ENCODE data around the gene SNTB2. TPM values are rescaled to one million over a fixed set of nuclear protein-coding genes. Genes with fewer than 3 reads are reported as not detected.
A peak's percentile ranks its signal among the peaks of the same experiment; 100 is the strongest.
"Not testable (repeated sequence)": the region's sequence is repeated elsewhere in the genome, so short reads cannot be mapped to it uniquely, and the experiment has no call there.

SNTB2 gene
- total RNA-seq (10 to 100 TPM; 15.5 to 17.9 TPM), total RNA-seq (33.5 to 36.3 reads per million in 2 donors)

- ATAC-seq (peak; percentile 83), DNase-seq (peak; percentile 66 to 82 (median 78))
- Mint-ChIP-seq H3K36me3 (ENCODE audit: low read depth) (peaks cover 4% of the 10 kb centered on the region), H3K27ac (peak within 1 kb of the TSS; percentile 94), H3K27me3 (no peaks in the 10 kb centered on the region), H3K4me1 (peaks cover 33% of the 10 kb centered on the region), H3K4me3 (peak within 1 kb of the TSS; percentile 99)
- H3K9me3 ChIP-seq (ENCODE audit: control insufficient read depth, low read length, poor library complexity, severe bottlenecking): no peaks in the 10 kb centered on the region
Measured at GRCh38 chr16:69186642-69187445, at the start of gene SNTB2. SNTB2 (plus strand) TSS chr16:69187164; CDS start chr16:69187167, 3 bp downstream.

GRCh38 chr16:69138608-69139007 lies 48.4 kb upstream of the SNTB2 start:
- Mint-ChIP-seq H3K27ac (no peak overlapping the region), H3K36me3 (ENCODE audit: low read depth) (peaks cover 11% of the 10 kb centered on the region), H3K4me3 (no peak overlapping the region), H3K4me1 (peaks cover 21% of the 10 kb centered on the region), H3K27me3 (no peaks in the 10 kb centered on the region)
- H3K9me3 ChIP-seq (ENCODE audit: control insufficient read depth, low read length, poor library complexity, severe bottlenecking): no peaks in the 10 kb centered on the region
- DNase-seq: no peak
- no peak for ATAC-seq

- H3K36me3 Mint-ChIP-seq (ENCODE audit: low read depth): peaks cover 11% of the 10 kb centered on the region
- not testable (repeated sequence) for DNase-seq; H3K27me3 Mint-ChIP-seq; ATAC-seq; H3K9me3 ChIP-seq (ENCODE audit: control insufficient read depth, low read length, poor library complexity, severe bottlenecking); H3K4me3 Mint-ChIP-seq; H3K27ac Mint-ChIP-seq
- H3K4me1 Mint-ChIP-seq: peaks cover 14% of the 10 kb centered on the region
Measured at GRCh38 chr16:69139464-69139863, 47.5 kb upstream of the SNTB2 start.

GRCh38 chr16:69141014-69141413 lies 46.0 kb upstream of the SNTB2 start:
- Mint-ChIP-seq H3K27me3 (no peaks in the 10 kb centered on the region), H3K4me1 (peaks cover 11% of the 10 kb centered on the region), H3K4me3 (no peak overlapping the region), H3K27ac (no peak overlapping the region), H3K36me3 (ENCODE audit: low read depth) (peaks cover 11% of the 10 kb centered on the region)
- DNase-seq: no peak
- H3K9me3 ChIP-seq (ENCODE audit: control insufficient read depth, low read length, poor library complexity, severe bottlenecking): no peaks in the 10 kb centered on the region
- ATAC-seq: no peak

GRCh38 chr16:69141936-69142335 lies 45.0 kb upstream of the SNTB2 start:
- no peak for ATAC-seq
- Mint-ChIP-seq H3K36me3 (ENCODE audit: low read depth) (peaks cover 14% of the 10 kb centered on the region), H3K27ac (no peak overlapping the region), H3K4me1 (peaks cover 9% of the 10 kb centered on the region), H3K4me3 (no peak overlapping the region), H3K27me3 (no peaks in the 10 kb centered on the region)
- H3K9me3 ChIP-seq (ENCODE audit: control insufficient read depth, low read length, poor library complexity, severe bottlenecking): no peaks in the 10 kb centered on the region
- no peak for DNase-seq

- H3K27me3 Mint-ChIP-seq: no peaks in the 10 kb centered on the region
- DNase-seq: no peak
- H3K9me3 ChIP-seq (ENCODE audit: control insufficient read depth, low read length, poor library complexity, severe bottlenecking): no peaks in the 10 kb centered on the region
- H3K36me3 Mint-ChIP-seq (ENCODE audit: low read depth): peaks cover 14% of the 10 kb centered on the region
- peak overlapping the region; percentile 39 for H3K27ac Mint-ChIP-seq
- ATAC-seq: no peak
- no peak overlapping the region for H3K4me3 Mint-ChIP-seq
- peaks cover 9% of the 10 kb centered on the region for H3K4me1 Mint-ChIP-seq
Measured at GRCh38 chr16:69143116-69143515, 43.8 kb upstream of the SNTB2 start.

GRCh38 chr16:69145658-69146057 lies 41.3 kb upstream of the SNTB2 start:
- Mint-ChIP-seq H3K27ac (no peak overlapping the region), H3K36me3 (ENCODE audit: low read depth) (peaks cover 14% of the 10 kb centered on the region), H3K4me1 (peaks cover 9% of the 10 kb centered on the region), H3K27me3 (no peaks in the 10 kb centered on the region), H3K4me3 (no peak overlapping the region)
- no peaks in the 10 kb centered on the region for H3K9me3 ChIP-seq (ENCODE audit: control insufficient read depth, low read length, poor library complexity, severe bottlenecking)
- no peak for ATAC-seq
- no peak for DNase-seq

- H3K4me1 Mint-ChIP-seq; H3K27me3 Mint-ChIP-seq; H3K36me3 Mint-ChIP-seq (ENCODE audit: low read depth); H3K27ac Mint-ChIP-seq; ATAC-seq; DNase-seq; H3K9me3 ChIP-seq (ENCODE audit: control insufficient read depth, low read length, poor library complexity, severe bottlenecking); H3K4me3 Mint-ChIP-seq: not testable (repeated sequence)
Measured at GRCh38 chr16:69149621-69150020, 37.3 kb upstream of the SNTB2 start.

- Mint-ChIP-seq H3K27me3 (no peaks in the 10 kb centered on the region), H3K4me1 (peaks cover 4% of the 10 kb centered on the region), H3K4me3 (no peak overlapping the region), H3K36me3 (ENCODE audit: low read depth) (peaks cover 4% of the 10 kb centered on the region), H3K27ac (no peak overlapping the region)
- H3K9me3 ChIP-seq (ENCODE audit: control insufficient read depth, low read length, poor library complexity, severe bottlenecking): no peaks in the 10 kb centered on the region
- DNase-seq (peak in 1 of 3 donors; percentile 33), ATAC-seq (peak; percentile 83)
Measured at GRCh38 chr16:69150146-69150865, 36.7 kb upstream of the SNTB2 start.

GRCh38 chr16:69157196-69157595 lies 29.8 kb upstream of the SNTB2 start:
- ATAC-seq (no peak), DNase-seq (no peak)
- Mint-ChIP-seq H3K27ac (no peak overlapping the region), H3K4me3 (no peak overlapping the region), H3K36me3 (ENCODE audit: low read depth) (peaks cover 5% of the 10 kb centered on the region), H3K27me3 (no peaks in the 10 kb centered on the region), H3K4me1 (peaks cover 2% of the 10 kb centered on the region)
- no peaks in the 10 kb centered on the region for H3K9me3 ChIP-seq (ENCODE audit: control insufficient read depth, low read length, poor library complexity, severe bottlenecking)

- H3K4me1 Mint-ChIP-seq: no peaks in the 10 kb centered on the region
- H3K4me3 Mint-ChIP-seq: no peak overlapping the region
- H3K36me3 Mint-ChIP-seq (ENCODE audit: low read depth): peaks cover 7% of the 10 kb centered on the region
- no peak overlapping the region for H3K27ac Mint-ChIP-seq
- H3K27me3 Mint-ChIP-seq: no peaks in the 10 kb centered on the region
- DNase-seq: no peak
- no peaks in the 10 kb centered on the region for H3K9me3 ChIP-seq (ENCODE audit: control insufficient read depth, low read length, poor library complexity, severe bottlenecking)
- ATAC-seq: no peak
Measured at GRCh38 chr16:69160192-69160591, 26.8 kb upstream of the SNTB2 start.

- H3K4me3 Mint-ChIP-seq: no peak overlapping the region
- peak overlapping the region; percentile 71 for H3K27ac Mint-ChIP-seq
- H3K4me1 Mint-ChIP-seq: peaks cover 19% of the 10 kb centered on the region
- H3K36me3 Mint-ChIP-seq (ENCODE audit: low read depth): peaks cover 6% of the 10 kb centered on the region
- DNase-seq (no peak), ATAC-seq (no peak)
- no peaks in the 10 kb centered on the region for H3K9me3 ChIP-seq (ENCODE audit: control insufficient read depth, low read length, poor library complexity, severe bottlenecking)
- no peaks in the 10 kb centered on the region for H3K27me3 Mint-ChIP-seq
Measured at GRCh38 chr16:69165584-69165983, 21.4 kb upstream of the SNTB2 start.

GRCh38 chr16:69166221-69166833 lies 20.6 kb upstream of the SNTB2 start:
- Mint-ChIP-seq H3K36me3 (ENCODE audit: low read depth) (peaks cover 6% of the 10 kb centered on the region), H3K27me3 (no peaks in the 10 kb centered on the region), H3K4me3 (peak overlapping the region; percentile 63), H3K27ac (peak overlapping the region; percentile 71), H3K4me1 (peaks cover 19% of the 10 kb centered on the region)
- H3K9me3 ChIP-seq (ENCODE audit: control insufficient read depth, low read length, poor library complexity, severe bottlenecking): no peaks in the 10 kb centered on the region
- peak; percentile 64 for ATAC-seq
- DNase-seq: no peak
